NOMO-1 treated with DMSO at 0.1 percent for 48 hours (cell line): Measurements from ENCODE around the gene MAML2.

ENCODE experiments used
- DNase-seq: peaks from one replicate; lab custom pipeline; 2025; ENCODE audit not compliant: unreplicated experiment; lab: John Stamatoyannopoulos, UW

MAML2 gene

GRCh38 chr11:96339706-96340554, 3.1 kb downstream of the MAML2 start:
- no peak for DNase-seq

- peak; percentile 94 for DNase-seq
These were observed 3.9 kb downstream of the MAML2 start for GRCh38 chr11:96338910-96339705.

GRCh38 chr11:96337541-96338431, 5.2 kb downstream of the MAML2 start:
- no peak for DNase-seq

- DNase-seq: peak; percentile 55
These were observed 7.6 kb downstream of the MAML2 start for GRCh38 chr11:96335388-96335787.

GRCh38 chr11:96334219-96334618, 8.8 kb downstream of the MAML2 start:
- no peak for DNase-seq

GRCh38 chr11:96333191-96333719, 9.7 kb downstream of the MAML2 start:
- no peak for DNase-seq

- DNase-seq: no peak
These were observed 10.7 kb downstream of the MAML2 start for GRCh38 chr11:96332126-96332771.

GRCh38 chr11:96331699-96332116, 11.3 kb downstream of the MAML2 start:
- no peak for DNase-seq

GRCh38 chr11:96330511-96330859, 12.5 kb downstream of the MAML2 start:
- no peak for DNase-seq

- no peak for DNase-seq
These were observed 13.0 kb downstream of the MAML2 start for GRCh38 chr11:96329855-96330510.

GRCh38 chr11:96329419-96329818, 13.6 kb downstream of the MAML2 start:
- no peak for DNase-seq

- DNase-seq: no peak
These were observed 14.5 kb downstream of the MAML2 start for GRCh38 chr11:96328395-96329010.

GRCh38 chr11:96326959-96327358, 16.0 kb downstream of the MAML2 start:
- no peak for DNase-seq

- no peak for DNase-seq
These were observed 18.1 kb downstream of the MAML2 start for GRCh38 chr11:96324912-96325311.

GRCh38 chr11:96323642-96323985, 19.4 kb downstream of the MAML2 start:
- DNase-seq: no peak

GRCh38 chr11:96322775-96323641, 20.0 kb downstream of the MAML2 start:
- DNase-seq: no peak

GRCh38 chr11:96321091-96321490, 21.9 kb downstream of the MAML2 start:
- DNase-seq: no peak

GRCh38 chr11:96319898-96320656, 22.9 kb downstream of the MAML2 start:
- no peak for DNase-seq
